Breast epithelium (tissue), 3 donors: ENCODE measurements around the gene ENPP6.

Source experiments
- CTCF ChIP-seq, 3 donors: fragments of 450-650 bp; IDR thresholded peaks; one replicate each; pipeline ENCODE4 v1.5.1; 2016 to 2017; ENCODE audit warnings: antibody characterized with exemption in 3 of 3, mild to moderate bottlenecking in 3 of 3, moderate library complexity in 3 of 3
- POLR2A ChIP-seq: fragments of 450-650 bp; IDR thresholded peaks from one replicate; pipeline ENCODE4 v1.6.1; 2016; ENCODE audit warnings: antibody characterized with exemption, mild to moderate bottlenecking, moderate library complexity
- POLR2AphosphoS5 ChIP-seq, 3 donors: sonication (generic); formaldehyde crosslinking; IDR thresholded peaks; one replicate each; pipeline ENCODE4 v1.6.1; 2017; ENCODE audit warnings: antibody characterized with exemption in 3 of 3

GRCh38 chr4:184066584-184067300 is 150.9 kb downstream of the ENPP6 start:
- no peak for TF ChIP-seq CTCF (IDR thresholded peaks at IDR 0.05)
- TF ChIP-seq POLR2A = no peak
- no peak for TF ChIP-seq POLR2AphosphoS5 (IDR thresholded peaks at IDR 0.05)
